Naive thymus-derived CD8-positive, alpha-beta T cell (primary cell): ENCODE measurements around the gene SYP. TPM values are rescaled to one million over a fixed set of nuclear protein-coding genes. Genes with fewer than 3 reads are reported as not detected.
"Not testable (repeated sequence)": the region's sequence is repeated elsewhere in the genome, so short reads cannot be mapped to it uniquely, and the experiment has no call there.

Experiments used
- ATAC-seq, 2 donors: fragments of 150-1000 bp; cut with Tn5 transposase in 1 of 2; sonication (Bioruptor Pico), chemical (Tn5 transposase) in 1 of 2; 1 replicate in 1 of 2; 2 replicates in 1 of 2; pipeline ENCODE4 v1.10.0; 2021; ENCODE audit warnings: mild to moderate bottlenecking in 2 of 2, moderate library complexity in 2 of 2
- POLR2A ChIA-PET: fragments of 350-600 bp; sonication (Branson Sonifier 250); formaldehyde crosslinking; loops from one replicate; lab custom pipeline; 2021; ENCODE audit warnings: antibody characterized with exemption; lab: Charles Lee
- DNase-seq, 10 donors: peaks; one replicate each; pipeline versions ENCODE4 v3.0.0 to v3.0.0-alpha.2; 2020 to 2022
- H3K27ac Mint-ChIP-seq, 10 donors: one replicate each; pipeline ENCODE4 v1.8.0; 2020 to 2022; ENCODE audit warnings: mild to moderate bottlenecking in 10 of 10, mixed read lengths in 10 of 10, moderate library complexity in 4 of 10, inconsistent platforms in 1 of 10
- H3K27me3 Mint-ChIP-seq, 5 donors: one replicate each; pipeline ENCODE4 v1.8.0; 2021 to 2022; ENCODE audit warnings: mixed read lengths in 5 of 5
- H3K36me3 Mint-ChIP-seq, 3 donors: one replicate each; pipeline ENCODE4 v1.8.0; 2020 to 2022; ENCODE audit warnings: mixed read lengths in 3 of 3, mild to moderate bottlenecking in 2 of 3, inconsistent platforms in 1 of 3
- H3K4me1 Mint-ChIP-seq, 4 donors: one replicate each; pipeline ENCODE4 v1.8.0; 2021 to 2022; ENCODE audit warnings: mixed read lengths in 4 of 4
- H3K4me3 Mint-ChIP-seq, 10 donors: one replicate each; pipeline ENCODE4 v1.8.0; 2020 to 2022; ENCODE audit warnings: mild to moderate bottlenecking in 10 of 10, mixed read lengths in 10 of 10, moderate library complexity in 6 of 10, inconsistent platforms in 1 of 10
- H3K9me3 Mint-ChIP-seq, 9 donors: one replicate each; pipeline ENCODE4 v1.8.0; 2020 to 2022; ENCODE audit warnings: mixed read lengths in 9 of 9, mild to moderate bottlenecking in 3 of 9, inconsistent platforms in 1 of 9, moderate library complexity in 1 of 9
- polyA plus RNA-seq, 3 donors: library from polyadenylated mRNA; unstranded; fragments of 300-500 nt; fragmentation: Illumina TruSeq; gene quantifications; one replicate each; pipeline ENCODE4 v1.2.3, GENCODE V29; 2021
- total RNA-seq, 8 experiments: library from RNA in 2 of 8; stranded (reverse) in 2 of 8; gene quantifications; one replicate each; pipeline ENCODE4 v1.2.3 and lab custom pipeline; 2021 to 2026

The SYP gene
- total and polyA plus RNA-seq, 5 experiments from 2014 or later = 0.27 to 0.58 (median 0.40) TPM

- Mint-ChIP-seq H3K9me3 (peaks cover 0 to 3% (median 0%) of the 10 kb centered on the region in 9 donors), H3K36me3 (peaks cover 0 to 3% (median 0%) of the 10 kb centered on the region in 3 donors), H3K4me3 (no peak overlapping the region), H3K27ac (no peak overlapping the region), H3K4me1 (peaks cover 0 to 2% (median 0%) of the 10 kb centered on the region in 4 donors), H3K27me3 (no peaks in the 10 kb centered on the region)
- DNase-seq (no peak), ATAC-seq (no peak)
- POLR2A ChIA-PET = interaction anchor here (0.6 kb wide), 1 partner anchor 32 kb away, joined by 4 read pairs; no protein-coding TSS in a partner anchor
Measured at GRCh38 chrX:49147282-49147681, 52.7 kb downstream of the SYP start.

- H3K27me3 Mint-ChIP-seq, H3K27ac Mint-ChIP-seq: not testable (repeated sequence)
- POLR2A ChIA-PET = interaction anchor here (0.5 to 0.6 kb wide), 2 partner anchors 25 to 98 kb away, joined by 3 to 4 read pairs; no protein-coding TSS in a partner anchor
Measured at GRCh38 chrX:49143154-49143553, 56.8 kb downstream of the SYP start.

GRCh38 chrX:49142264-49142663 is 57.7 kb downstream of the SYP start:
- ATAC-seq, H3K4me3 Mint-ChIP-seq, H3K4me1 Mint-ChIP-seq, H3K27ac Mint-ChIP-seq, H3K27me3 Mint-ChIP-seq, DNase-seq: not testable (repeated sequence)
- POLR2A ChIA-PET = interaction anchor here (1.1 kb wide), 1 partner anchor 13 kb away, joined by 6 read pairs; no protein-coding TSS in a partner anchor
- peaks cover 0 to 36% (median 3%) of the 10 kb centered on the region in 9 donors for H3K9me3 Mint-ChIP-seq
- peaks cover 5 to 20% (median 5%) of the 10 kb centered on the region in 3 donors for H3K36me3 Mint-ChIP-seq

More at GRCh38 chrX:49143154-49143553, 56.8 kb downstream of the SYP start:
- peaks cover 0 to 31% (median 3%) of the 10 kb centered on the region in 9 donors for H3K9me3 Mint-ChIP-seq
- H3K4me1 Mint-ChIP-seq, H3K4me3 Mint-ChIP-seq, ATAC-seq, DNase-seq: not testable (repeated sequence)
- H3K36me3 Mint-ChIP-seq = peaks cover 5 to 20% (median 7%) of the 10 kb centered on the region in 3 donors

- Mint-ChIP-seq H3K9me3 (peaks cover 0 to 40% (median 3%) of the 10 kb centered on the region in 9 donors), H3K27ac (no peak overlapping the region), H3K27me3 (no peaks in the 10 kb centered on the region), H3K36me3 (peaks cover 5 to 20% (median 9%) of the 10 kb centered on the region in 3 donors), H3K4me3 (no peak overlapping the region), H3K4me1 (peaks cover 0 to 2% (median 0%) of the 10 kb centered on the region in 4 donors)
- ATAC-seq (no peak), DNase-seq (no peak)
- POLR2A ChIA-PET = no interaction called here
Measured at GRCh38 chrX:49139713-49140112, 60.3 kb downstream of the SYP start.

Other genes with a start within 250 kb of the SYP start
- gene OTUD5, start 242.6 kb downstream of the SYP start, total RNA-seq = 10 to 100 TPM; 98.7 to 99.4 TPM
- gene OTUD5, start 242.6 kb downstream of the SYP start, polyA plus RNA-seq = 10 to 100 TPM; 23.7 to 48.4 (median 24.3) TPM
- gene KCND1, start 228.3 kb downstream of the SYP start, total RNA-seq = 1 to 10 TPM; 1.6 to 1.7 TPM
- gene KCND1, start 228.3 kb downstream of the SYP start, polyA plus RNA-seq = under 1 TPM in 2 of 3 donors, not detected in 1; 0.06 to 0.08 TPM
- gene GRIPAP1, start 197.9 kb downstream of the SYP start, total RNA-seq = 100 to 1,000 TPM in 1 of 2 experiments, 10 to 100 TPM in 1; 91.1 to 100 TPM
- 10 to 100 TPM in 2 of 3 donors, 1 to 10 TPM in 1; 6.8 to 15.9 (median 12.6) TPM for gene GRIPAP1, start 197.9 kb downstream of the SYP start, polyA plus RNA-seq
- 10 to 100 TPM; 31.0 to 34.4 TPM for gene TFE3, start 156.8 kb downstream of the SYP start, total RNA-seq
- 1 to 10 TPM; 2.6 to 4.4 (median 3.5) TPM for gene TFE3, start 156.8 kb downstream of the SYP start, polyA plus RNA-seq
- 10 to 100 TPM; 12.9 TPM for gene CCDC120, start 141.2 kb downstream of the SYP start, total RNA-seq
- gene CCDC120, start 141.2 kb downstream of the SYP start, polyA plus RNA-seq = 1 to 10 TPM in 1 of 3 donors, under 1 TPM in 2; 0.61 to 1.7 (median 0.94) TPM
- gene PRAF2, start 126.2 kb downstream of the SYP start, total RNA-seq = 10 to 100 TPM; 22.9 to 24.6 TPM
- 10 to 100 TPM; 39.0 to 52.9 (median 50.7) TPM for gene PRAF2, start 126.2 kb downstream of the SYP start, polyA plus RNA-seq
- gene WDR45, start 120.3 kb downstream of the SYP start, total RNA-seq = 100 to 1,000 TPM; 112 to 124 TPM
- 10 to 100 TPM; 42.4 to 57.2 (median 43.3) TPM for gene WDR45, start 120.3 kb downstream of the SYP start, polyA plus RNA-seq
- 10 to 100 TPM; 18.2 to 18.6 TPM for gene GPKOW, start 76.5 kb downstream of the SYP start, total RNA-seq
- gene GPKOW, start 76.5 kb downstream of the SYP start, polyA plus RNA-seq = 10 to 100 TPM; 17.7 to 31.1 (median 27.9) TPM
- 1 to 10 TPM in 1 of 2 experiments, under 1 TPM in 1; 0.96 to 1.2 TPM for gene MAGIX, start 37.4 kb downstream of the SYP start, total RNA-seq
- under 1 TPM; 0.52 to 0.77 (median 0.71) TPM for gene MAGIX, start 37.4 kb downstream of the SYP start, polyA plus RNA-seq
- gene PLP2, start 28.3 kb downstream of the SYP start, total RNA-seq = 1 to 10 TPM; 6.4 to 6.7 TPM
- 100 to 1,000 TPM; 117 to 141 (median 119) TPM for gene PLP2, start 28.3 kb downstream of the SYP start, polyA plus RNA-seq
- 10 to 100 TPM in 1 of 2 experiments, 1 to 10 TPM in 1; 8.5 to 10.1 TPM for gene PRICKLE3, start 13.8 kb downstream of the SYP start, total RNA-seq
- gene PRICKLE3, start 13.8 kb downstream of the SYP start, polyA plus RNA-seq = 1 to 10 TPM; 1.3 to 2.9 (median 2.0) TPM
- gene CACNA1F, start 33.1 kb upstream of the SYP start, total RNA-seq = 1 to 10 TPM; 3.6 to 3.8 TPM
- gene CACNA1F, start 33.1 kb upstream of the SYP start, polyA plus RNA-seq = under 1 TPM in 1 of 3 donors, not detected in 2; 0.02 TPM
- 10 to 100 TPM; 27.4 to 27.9 TPM for gene CCDC22, start 35.3 kb upstream of the SYP start, total RNA-seq
- gene CCDC22, start 35.3 kb upstream of the SYP start, polyA plus RNA-seq = 10 to 100 TPM; 22.2 to 29.8 (median 25.2) TPM
- gene FOXP3, start 64.5 kb upstream of the SYP start, total RNA-seq = under 1 TPM; 0.18 to 0.41 TPM
- under 1 TPM in 2 of 3 donors, not detected in 1; 0.17 to 0.33 TPM for gene FOXP3, start 64.5 kb upstream of the SYP start, polyA plus RNA-seq
- gene PPP1R3F, start 69.6 kb upstream of the SYP start, total RNA-seq = 10 to 100 TPM; 14.8 to 21.8 TPM
- gene PPP1R3F, start 69.6 kb upstream of the SYP start, polyA plus RNA-seq = 1 to 10 TPM; 6.7 to 9.7 (median 8.3) TPM
- gene GAGE10, start 103.5 kb upstream of the SYP start, total RNA-seq = 1 to 10 TPM in 1 of 2 experiments, not detected in 1; 1.0 TPM
- gene GAGE10, start 103.5 kb upstream of the SYP start, polyA plus RNA-seq = not detected
- gene GAGE12J, start 121.8 kb upstream of the SYP start, total RNA-seq = not detected
- gene GAGE12J, start 121.8 kb upstream of the SYP start, polyA plus RNA-seq = not detected
- not detected for gene GAGE13, start 131.4 kb upstream of the SYP start, total RNA-seq
- gene GAGE13, start 131.4 kb upstream of the SYP start, polyA plus RNA-seq = not detected